ENCODE data around the gene DLL1. TPM values are rescaled to one million over a fixed set of nuclear protein-coding genes. Genes with fewer than 3 reads are reported as not detected.

Gene DLL1
- total RNA-seq, 1 donor from 2014 or later = 59.8 TPM

GRCh38 chr6:170251776-170252571, 38.9 kb downstream of the DLL1 start:
- no peak overlapping the region for H3K4me3 Mint-ChIP-seq
- H3K27me3 Mint-ChIP-seq (ENCODE audit: low read depth) = peaks cover 3% of the 10 kb centered on the region
- no peaks in the 10 kb centered on the region for H3K9me3 Mint-ChIP-seq
- no peak for DNase-seq (ENCODE audit: low read depth, low spot score)
- H3K4me1 Mint-ChIP-seq = peaks cover 14% of the 10 kb centered on the region
- no peak for TF ChIP-seq CTCF (conservative IDR thresholded peaks at IDR 0.05)
- H3K27ac Mint-ChIP-seq (ENCODE audit: unreplicated experiment) = no peak overlapping the region
- no peaks in the 10 kb centered on the region for H3K36me3 Mint-ChIP-seq (ENCODE audit: low read depth)

GRCh38 chr6:170250981-170251775, 39.7 kb downstream of the DLL1 start:
- TF ChIP-seq CTCF (conservative IDR thresholded peaks at IDR 0.05) = no peak
- no peak for DNase-seq (ENCODE audit: low read depth, low spot score)
- peak overlapping the region; percentile 85 for H3K27ac Mint-ChIP-seq (ENCODE audit: unreplicated experiment)
- H3K9me3 Mint-ChIP-seq = no peaks in the 10 kb centered on the region
- H3K27me3 Mint-ChIP-seq (ENCODE audit: low read depth) = peaks cover 3% of the 10 kb centered on the region
- peaks cover 14% of the 10 kb centered on the region for H3K4me1 Mint-ChIP-seq
- H3K36me3 Mint-ChIP-seq (ENCODE audit: low read depth) = no peaks in the 10 kb centered on the region
- H3K4me3 Mint-ChIP-seq = no peak overlapping the region

- Mint-ChIP-seq H3K9me3 (no peaks in the 10 kb centered on the region), H3K36me3 (ENCODE audit: low read depth) (no peaks in the 10 kb centered on the region), H3K27ac (ENCODE audit: unreplicated experiment) (peak overlapping the region; percentile 85), H3K4me3 (no peak overlapping the region), H3K4me1 (peaks cover 14% of the 10 kb centered on the region), H3K27me3 (ENCODE audit: low read depth) (peaks cover 3% of the 10 kb centered on the region)
- TF ChIP-seq CTCF (conservative IDR thresholded peaks at IDR 0.05) = no peak
- no peak for DNase-seq (ENCODE audit: low read depth, low spot score)
Measured at GRCh38 chr6:170250455-170250854, 40.4 kb downstream of the DLL1 start.

GRCh38 chr6:170249817-170250216, 41.1 kb downstream of the DLL1 start:
- no peak for TF ChIP-seq CTCF (conservative IDR thresholded peaks at IDR 0.05)
- no peak overlapping the region for H3K27ac Mint-ChIP-seq (ENCODE audit: unreplicated experiment)

GRCh38 chr6:170248861-170249600, 41.8 kb downstream of the DLL1 start:
- no peak overlapping the region for H3K27ac Mint-ChIP-seq (ENCODE audit: unreplicated experiment)
- no peaks in the 10 kb centered on the region for H3K9me3 Mint-ChIP-seq
- no peak for DNase-seq (ENCODE audit: low read depth, low spot score)
- TF ChIP-seq CTCF (conservative IDR thresholded peaks at IDR 0.05) = no peak
- peaks cover 27% of the 10 kb centered on the region for H3K4me1 Mint-ChIP-seq
- no peak overlapping the region for H3K4me3 Mint-ChIP-seq
- H3K27me3 Mint-ChIP-seq (ENCODE audit: low read depth) = no peaks in the 10 kb centered on the region
- no peaks in the 10 kb centered on the region for H3K36me3 Mint-ChIP-seq (ENCODE audit: low read depth)

More at GRCh38 chr6:170249817-170250216, 41.1 kb downstream of the DLL1 start:
- Mint-ChIP-seq H3K9me3 (no peaks in the 10 kb centered on the region), H3K36me3 (ENCODE audit: low read depth) (no peaks in the 10 kb centered on the region), H3K4me3 (no peak overlapping the region), H3K4me1 (peaks cover 19% of the 10 kb centered on the region), H3K27me3 (ENCODE audit: low read depth) (no peaks in the 10 kb centered on the region)
- DNase-seq (ENCODE audit: low read depth, low spot score) = no peak

All from neural crest cell (in vitro differentiated cells).